ENCODE results near the gene CDKAL1.

DNA sequence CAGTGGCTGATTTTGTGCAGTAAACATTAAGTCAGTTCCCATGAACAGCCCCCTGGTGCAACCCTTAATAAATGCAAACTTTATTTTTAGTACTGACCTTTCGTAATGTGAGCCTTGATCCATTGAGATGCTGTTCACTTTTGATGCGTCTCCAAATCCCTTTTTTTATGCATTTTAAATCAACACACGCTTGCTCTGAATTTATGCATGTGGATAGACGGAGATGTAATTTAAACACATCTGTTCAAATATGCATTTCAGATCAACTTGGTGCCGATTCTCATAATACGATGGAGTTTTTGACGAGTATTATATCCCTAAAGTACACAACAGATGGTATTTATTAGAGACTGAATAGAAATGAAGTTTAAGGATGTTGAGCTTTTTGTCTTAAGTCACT is 505.7 kb downstream of the CDKAL1 start:
- TF ChIP-seq, protein P1, sequence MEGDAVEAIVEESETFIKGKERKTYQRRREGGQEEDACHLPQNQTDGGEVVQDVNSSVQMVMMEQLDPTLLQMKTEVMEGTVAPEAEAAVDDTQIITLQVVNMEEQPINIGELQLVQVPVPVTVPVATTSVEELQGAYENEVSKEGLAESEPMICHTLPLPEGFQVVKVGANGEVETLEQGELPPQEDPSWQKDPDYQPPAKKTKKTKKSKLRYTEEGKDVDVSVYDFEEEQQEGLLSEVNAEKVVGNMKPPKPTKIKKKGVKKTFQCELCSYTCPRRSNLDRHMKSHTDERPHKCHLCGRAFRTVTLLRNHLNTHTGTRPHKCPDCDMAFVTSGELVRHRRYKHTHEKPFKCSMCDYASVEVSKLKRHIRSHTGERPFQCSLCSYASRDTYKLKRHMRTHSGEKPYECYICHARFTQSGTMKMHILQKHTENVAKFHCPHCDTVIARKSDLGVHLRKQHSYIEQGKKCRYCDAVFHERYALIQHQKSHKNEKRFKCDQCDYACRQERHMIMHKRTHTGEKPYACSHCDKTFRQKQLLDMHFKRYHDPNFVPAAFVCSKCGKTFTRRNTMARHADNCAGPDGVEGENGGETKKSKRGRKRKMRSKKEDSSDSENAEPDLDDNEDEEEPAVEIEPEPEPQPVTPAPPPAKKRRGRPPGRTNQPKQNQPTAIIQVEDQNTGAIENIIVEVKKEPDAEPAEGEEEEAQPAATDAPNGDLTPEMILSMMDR (IDR thresholded peaks at IDR 0.05), result no peak
- TF ChIP-seq POLR2AphosphoS5 (IDR thresholded peaks at IDR 0.05) (no peak), POLR2A (IDR thresholded peaks at IDR 0.05) (no peak)

Data from prostate gland (tissue), 2 donors.